ENCODE data around the gene FCHSD1. TPM values are rescaled to one million over a fixed set of nuclear protein-coding genes. Genes with fewer than 3 reads are reported as not detected.
A peak's percentile ranks its signal among the peaks of the same experiment; 100 is the strongest.
"Not testable (repeated sequence)": the region's sequence is repeated elsewhere in the genome, so short reads cannot be mapped to it uniquely, and the experiment has no call there.

Gene FCHSD1
- total RNA-seq, 4 donors from 2014 or later: 19.8 to 116 (median 45.7) TPM

DNA sequence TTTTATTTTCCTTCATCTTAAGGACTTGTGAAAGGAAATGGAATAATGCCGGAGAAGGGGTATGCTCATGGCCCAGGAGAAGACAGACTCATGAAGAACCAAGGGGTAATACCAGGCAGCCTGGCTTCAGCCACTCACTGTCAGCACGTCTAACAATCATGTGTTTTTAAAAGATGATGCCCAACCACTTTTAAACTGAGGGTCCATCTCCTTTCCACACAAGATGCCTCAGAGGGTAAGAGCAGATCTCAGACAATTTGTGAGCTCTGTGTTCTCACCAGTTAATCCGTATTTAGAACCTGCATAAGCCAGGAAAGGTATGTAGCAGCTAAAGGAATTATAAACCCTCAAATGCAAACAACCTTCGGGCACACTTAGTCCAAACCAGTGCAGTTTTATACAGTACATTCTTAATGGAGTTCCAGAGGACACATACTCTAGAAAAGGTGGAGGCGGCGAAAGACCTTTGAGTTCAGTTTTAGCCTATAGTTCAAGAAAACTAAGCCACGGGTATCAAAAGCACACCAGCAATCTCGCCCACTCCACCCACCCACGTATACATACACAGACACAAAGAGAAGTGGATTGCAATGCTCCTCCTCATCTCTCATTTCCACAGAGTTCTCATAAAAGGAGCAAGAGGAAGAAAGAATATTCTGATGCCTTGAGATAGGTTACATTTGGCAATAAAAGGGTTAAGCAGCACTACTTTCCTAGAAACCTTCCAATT lies 35.1 kb downstream of the FCHSD1 start:
- TF ChIP-seq POLR2A (IDR thresholded peaks at IDR 0.05): no peak
- TF ChIP-seq, protein P1, sequence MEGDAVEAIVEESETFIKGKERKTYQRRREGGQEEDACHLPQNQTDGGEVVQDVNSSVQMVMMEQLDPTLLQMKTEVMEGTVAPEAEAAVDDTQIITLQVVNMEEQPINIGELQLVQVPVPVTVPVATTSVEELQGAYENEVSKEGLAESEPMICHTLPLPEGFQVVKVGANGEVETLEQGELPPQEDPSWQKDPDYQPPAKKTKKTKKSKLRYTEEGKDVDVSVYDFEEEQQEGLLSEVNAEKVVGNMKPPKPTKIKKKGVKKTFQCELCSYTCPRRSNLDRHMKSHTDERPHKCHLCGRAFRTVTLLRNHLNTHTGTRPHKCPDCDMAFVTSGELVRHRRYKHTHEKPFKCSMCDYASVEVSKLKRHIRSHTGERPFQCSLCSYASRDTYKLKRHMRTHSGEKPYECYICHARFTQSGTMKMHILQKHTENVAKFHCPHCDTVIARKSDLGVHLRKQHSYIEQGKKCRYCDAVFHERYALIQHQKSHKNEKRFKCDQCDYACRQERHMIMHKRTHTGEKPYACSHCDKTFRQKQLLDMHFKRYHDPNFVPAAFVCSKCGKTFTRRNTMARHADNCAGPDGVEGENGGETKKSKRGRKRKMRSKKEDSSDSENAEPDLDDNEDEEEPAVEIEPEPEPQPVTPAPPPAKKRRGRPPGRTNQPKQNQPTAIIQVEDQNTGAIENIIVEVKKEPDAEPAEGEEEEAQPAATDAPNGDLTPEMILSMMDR (IDR thresholded peaks at IDR 0.05): no peak
- H3K4me1 ChIP-seq: peaks cover 0 to 30% (median 5%) of the 10 kb centered on the region in 4 donors
- peak overlapping the region in 2 of 4 donors; percentile 6 to 15 for H3K27ac ChIP-seq
- H3K36me3 ChIP-seq: peaks cover 0 to 8% (median 0%) of the 10 kb centered on the region in 3 donors
- H3K27me3 ChIP-seq: no peaks in the 10 kb centered on the region
- DNase-seq: no peak
- no peaks in the 10 kb centered on the region for H3K9me3 ChIP-seq
- peak overlapping the region in 1 of 4 donors; percentile 80 for H3K4me3 ChIP-seq

DNA sequence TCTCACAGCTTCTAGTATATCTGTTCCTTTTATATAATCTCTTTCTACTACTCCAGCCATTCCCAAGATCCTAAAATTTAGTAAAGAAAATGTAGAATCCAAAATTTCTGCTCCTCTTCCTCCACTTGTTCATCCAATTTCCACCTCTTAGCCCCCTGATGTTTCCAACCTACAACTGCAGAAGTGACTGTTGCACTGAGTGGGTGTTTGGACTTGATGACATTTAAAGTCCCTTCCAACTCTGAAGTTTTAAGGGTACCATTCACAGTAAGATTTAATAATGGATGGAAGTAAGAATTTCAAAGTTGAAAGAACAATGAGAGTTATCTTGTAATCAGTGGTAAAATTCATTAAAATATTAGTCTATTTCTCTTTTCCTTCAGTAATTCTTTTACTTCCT lies 37.9 kb downstream of the FCHSD1 start:
- Histone ChIP-seq H3K4me1 (peaks cover 0 to 43% (median 8%) of the 10 kb centered on the region in 4 donors), H3K9me3 (no peaks in the 10 kb centered on the region), H3K36me3 (no peaks in the 10 kb centered on the region), H3K27me3 (no peaks in the 10 kb centered on the region), H3K4me3 (no peak overlapping the region), H3K27ac (no peak overlapping the region)
- no peak for DNase-seq
- TF ChIP-seq POLR2A (IDR thresholded peaks at IDR 0.05): no peak
- TF ChIP-seq, protein P1 (IDR thresholded peaks at IDR 0.05): no peak

DNA sequence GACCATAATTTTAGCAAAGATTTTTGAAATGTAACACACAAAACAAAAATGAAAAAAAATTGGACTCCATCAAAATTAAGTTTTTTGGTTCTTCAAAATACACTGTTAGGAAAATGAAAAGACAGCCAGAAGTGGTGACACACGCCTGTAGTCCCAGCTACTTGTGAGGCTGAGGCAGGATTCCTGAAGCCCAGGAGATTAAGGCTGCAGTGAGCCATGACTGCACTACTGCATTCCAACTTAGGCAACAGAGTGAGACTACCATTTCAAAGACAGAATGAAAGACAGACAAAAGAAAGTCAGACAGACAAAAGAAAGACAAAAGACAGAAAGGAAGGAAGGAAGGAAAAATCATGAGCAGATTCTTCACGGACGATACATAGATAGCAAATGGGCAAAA lies 39.9 kb downstream of the FCHSD1 start:
- peaks cover 0 to 42% (median 7%) of the 10 kb centered on the region in 4 donors for H3K4me1 ChIP-seq
- H3K27ac ChIP-seq: no peak overlapping the region
- H3K27me3 ChIP-seq: no peaks in the 10 kb centered on the region
- TF ChIP-seq POLR2A (IDR thresholded peaks at IDR 0.05): no peak
- TF ChIP-seq, protein P1 (IDR thresholded peaks at IDR 0.05): no peak
- no peaks in the 10 kb centered on the region for H3K36me3 ChIP-seq
- no peak overlapping the region for H3K4me3 ChIP-seq
- no peak for DNase-seq
- no peaks in the 10 kb centered on the region for H3K9me3 ChIP-seq

DNA sequence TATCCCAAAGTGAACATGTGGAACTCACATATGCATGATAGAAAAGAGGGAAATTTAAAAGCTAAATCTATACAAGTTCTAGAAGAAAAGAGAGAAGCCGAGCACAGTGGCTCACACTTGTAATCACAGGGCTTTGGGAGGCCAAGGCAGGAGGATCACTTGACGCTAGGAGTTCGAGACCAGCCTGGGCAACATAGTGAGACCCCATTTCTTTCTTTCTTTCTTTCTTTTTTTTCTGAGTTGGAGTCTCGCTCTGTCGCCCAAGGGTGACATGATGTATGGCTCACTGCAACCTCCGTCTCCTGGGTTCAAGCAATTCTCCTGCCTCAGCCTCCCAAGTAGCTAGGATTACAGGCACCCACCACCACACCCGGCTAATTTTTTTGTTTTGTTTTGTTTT lies 41.3 kb downstream of the FCHSD1 start:
- not testable (repeated sequence) for H3K27ac ChIP-seq, DNase-seq, H3K4me3 ChIP-seq, H3K36me3 ChIP-seq, H3K27me3 ChIP-seq, H3K9me3 ChIP-seq
- H3K4me1 ChIP-seq: peaks cover 0 to 36% (median 9%) of the 10 kb centered on the region in 4 donors

DNA sequence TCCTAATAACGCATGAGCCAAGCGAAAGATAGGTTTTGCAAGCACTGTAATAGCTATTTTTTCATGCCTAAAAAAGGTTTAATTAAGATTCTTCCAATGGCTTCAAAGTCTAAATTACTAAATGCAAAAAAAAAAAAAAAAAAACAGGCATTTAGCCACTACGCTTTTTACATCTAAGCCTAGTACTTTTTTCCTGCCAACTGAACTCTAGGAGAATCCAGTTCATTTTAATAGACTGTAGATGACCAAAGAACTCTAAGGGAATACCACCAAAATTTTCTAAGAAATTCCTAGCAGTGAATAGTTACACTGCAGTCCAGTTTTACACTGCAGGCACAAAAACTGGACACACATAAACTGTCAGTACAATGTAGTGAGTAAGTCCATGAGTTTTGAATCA lies 42.2 kb downstream of the FCHSD1 start:
- Histone ChIP-seq H3K9me3 (no peaks in the 10 kb centered on the region), H3K27me3 (no peaks in the 10 kb centered on the region), H3K4me1 (peaks cover 0 to 45% (median 13%) of the 10 kb centered on the region in 4 donors), H3K36me3 (no peaks in the 10 kb centered on the region), H3K4me3 (no peak overlapping the region), H3K27ac (peak overlapping the region in 3 of 4 donors; percentile 32 to 63 (median 32))
- TF ChIP-seq, protein P1 (IDR thresholded peaks at IDR 0.05): no peak
- TF ChIP-seq POLR2A (IDR thresholded peaks at IDR 0.05): no peak
- DNase-seq: no peak

DNA sequence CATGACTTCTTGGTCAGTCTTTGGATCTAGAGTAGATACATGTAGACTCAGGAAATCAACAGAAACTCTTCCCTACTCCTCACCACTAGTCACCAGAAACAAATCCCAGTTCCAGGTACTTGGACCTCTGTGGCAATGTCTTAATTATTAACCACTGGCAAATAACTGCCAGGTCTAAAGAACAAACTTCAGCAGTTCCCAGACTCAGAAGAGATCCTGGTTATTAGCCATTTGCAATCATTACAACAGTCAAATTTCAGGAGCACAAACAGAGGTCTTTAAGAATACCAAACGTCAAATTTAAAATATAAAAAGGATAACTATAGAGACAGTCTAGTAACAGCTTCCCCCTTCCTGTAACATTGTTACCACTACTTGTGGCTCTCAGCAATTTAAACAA lies 42.7 kb downstream of the FCHSD1 start:
- no peak for TF ChIP-seq POLR2A (IDR thresholded peaks at IDR 0.05)
- TF ChIP-seq, protein P1 (IDR thresholded peaks at IDR 0.05): peak in 2 of 6 experiments; percentile 3 to 16
- H3K27ac ChIP-seq: peak overlapping the region in 3 of 4 donors; percentile 32 to 63 (median 32)
- no peak overlapping the region for H3K4me3 ChIP-seq
- DNase-seq: no peak
- H3K4me1 ChIP-seq: peaks cover 0 to 46% (median 15%) of the 10 kb centered on the region in 4 donors
- H3K9me3 ChIP-seq: no peaks in the 10 kb centered on the region
- H3K27me3 ChIP-seq: no peaks in the 10 kb centered on the region
- no peaks in the 10 kb centered on the region for H3K36me3 ChIP-seq
